Activated T-cell treated with anti-CD3 and anti-CD28 coated beads for 1 hour (primary cell): ENCODE data around the gene MEGF11.

Source experiments
- DNase-seq: peaks from one replicate; pipeline ENCODE4 v3.0.0-alpha.2; 2020; ENCODE audit warnings: low read depth

MEGF11 gene

DNA sequence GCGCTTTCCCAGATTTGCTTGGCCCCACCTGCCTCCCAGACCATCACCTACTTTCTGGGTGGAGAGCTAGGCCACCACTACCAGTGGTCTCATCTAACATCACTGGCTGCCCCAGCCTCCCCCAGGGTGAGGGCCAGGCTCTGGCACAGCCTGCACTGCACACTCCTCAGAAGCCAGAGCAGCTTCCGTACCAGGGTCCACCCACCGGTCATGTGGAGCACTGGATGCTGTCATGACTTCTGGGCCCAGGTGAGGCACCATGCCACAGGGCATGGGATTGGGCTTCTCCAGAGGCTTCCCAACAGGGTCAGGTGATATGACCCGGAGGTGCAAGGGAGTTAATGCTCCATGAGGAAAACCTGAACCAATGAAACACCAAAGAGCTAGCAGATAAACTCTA is 14.0 kb downstream of the MEGF11 start:
- DNase-seq: no peak

DNA sequence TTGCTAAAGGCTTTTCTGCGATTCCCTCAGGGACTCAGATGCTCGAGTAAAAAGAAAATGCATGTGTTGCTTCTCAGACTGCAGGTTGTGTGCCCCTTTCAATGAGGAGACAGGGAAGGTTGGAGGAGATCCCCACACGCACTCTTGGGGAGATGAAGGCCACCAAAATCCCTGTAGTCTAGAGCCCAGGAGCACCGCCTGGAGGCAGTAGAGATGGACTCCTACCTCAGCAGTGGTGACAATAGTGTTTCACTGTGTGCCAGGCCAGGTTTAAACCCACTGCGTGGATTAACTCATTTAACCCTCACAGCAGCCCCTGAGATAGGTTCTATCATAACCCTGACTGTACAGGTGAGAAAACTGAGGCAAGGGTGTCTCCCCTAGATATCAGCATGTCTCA is 15.2 kb downstream of the MEGF11 start:
- DNase-seq: no peak

GRCh38 chr15:66237513-66238235 is 15.9 kb downstream of the MEGF11 start:
- DNase-seq: no peak

- no peak for DNase-seq
Observed at GRCh38 chr15:66236806-66237375, 16.7 kb downstream of the MEGF11 start.

DNA sequence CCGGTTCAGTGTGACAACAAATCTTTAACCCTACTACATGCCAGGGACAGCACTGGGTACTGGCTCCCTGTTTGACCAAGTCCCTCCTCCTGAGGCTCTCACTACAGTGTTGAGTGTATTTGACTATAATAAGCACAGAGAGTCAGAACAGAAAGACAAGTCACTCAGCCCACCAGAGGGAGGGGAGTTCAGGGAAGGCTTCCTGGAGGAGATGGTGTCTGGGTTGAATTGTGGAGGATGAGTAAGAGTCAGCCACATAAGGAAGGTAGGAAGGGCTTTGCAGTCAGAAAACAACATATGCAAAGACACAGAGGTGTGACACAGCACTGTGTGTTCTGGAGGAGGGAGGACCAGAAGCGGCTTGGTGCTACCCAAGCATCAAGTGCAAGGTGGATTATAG is 17.7 kb downstream of the MEGF11 start:
- DNase-seq: no peak

GRCh38 chr15:66234798-66235197 is 18.8 kb downstream of the MEGF11 start:
- no peak for DNase-seq

DNA sequence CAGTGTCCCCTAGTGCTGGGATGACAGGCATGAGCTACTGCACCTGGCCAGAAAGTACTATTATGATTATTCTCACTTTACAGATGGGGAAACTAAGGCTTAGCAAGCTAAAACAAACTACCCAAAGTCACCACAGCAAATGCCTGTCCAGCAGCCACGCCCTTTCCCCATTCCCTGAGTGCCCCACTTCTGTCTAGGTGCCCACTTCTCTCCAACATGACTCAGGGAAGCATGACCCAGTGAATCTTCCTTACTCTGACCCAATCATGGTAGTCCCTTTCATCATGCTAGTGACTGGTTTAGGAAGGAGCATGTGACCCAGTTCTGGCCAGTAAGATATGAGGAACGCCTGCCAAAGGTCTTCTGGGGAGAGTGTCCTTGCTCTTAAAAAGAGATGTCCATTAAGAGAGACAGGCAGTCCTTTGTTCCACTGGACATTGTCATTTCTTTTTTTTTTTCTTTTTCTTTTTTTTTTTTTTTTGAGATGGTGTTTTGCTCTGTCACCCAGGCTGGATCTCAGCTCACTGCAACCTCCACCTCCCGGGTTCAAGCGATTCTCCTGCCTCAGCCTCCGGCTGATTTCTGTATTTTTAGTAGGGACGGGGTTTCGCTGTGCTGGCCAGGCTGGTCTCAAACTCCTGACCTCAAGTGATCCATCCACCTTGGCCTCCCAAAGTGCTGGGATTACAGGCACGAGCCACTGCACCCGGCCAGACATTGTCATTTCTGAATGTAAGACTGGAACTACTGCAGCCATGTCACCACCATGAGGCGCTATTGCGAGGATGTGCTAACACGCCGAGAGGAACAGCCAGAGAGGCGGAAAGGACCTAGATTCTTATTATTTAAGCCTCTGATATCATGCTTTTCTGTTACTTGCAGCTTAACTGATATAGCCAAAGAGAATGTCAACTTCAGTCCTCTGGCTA is 19.8 kb downstream of the MEGF11 start:
- no peak for DNase-seq

DNA sequence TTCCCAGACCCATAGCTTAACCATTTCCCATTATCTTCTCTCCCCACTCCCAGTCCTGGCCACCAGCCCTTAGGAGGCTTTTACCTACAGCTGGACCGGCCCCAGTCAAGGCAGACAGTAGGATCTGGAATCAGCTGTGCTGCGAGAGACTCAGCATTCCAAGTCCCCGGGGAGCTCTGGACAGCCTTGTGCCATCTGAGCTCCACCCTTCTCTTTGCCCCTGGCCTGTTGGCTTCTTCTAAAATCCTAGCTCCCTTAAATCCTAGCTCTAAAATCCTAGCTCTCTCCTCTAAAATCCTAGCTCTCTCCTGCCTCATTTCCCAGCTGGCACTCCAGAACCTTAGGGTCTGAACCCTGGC is 21.3 kb downstream of the MEGF11 start:
- no peak for DNase-seq

GRCh38 chr15:66231394-66232266 is 21.9 kb downstream of the MEGF11 start:
- no peak for DNase-seq

GRCh38 chr15:66229790-66230465 is 23.6 kb downstream of the MEGF11 start:
- no peak for DNase-seq

- DNase-seq: no peak
Observed at GRCh38 chr15:66228807-66229735, 24.5 kb downstream of the MEGF11 start.

- DNase-seq: no peak
Observed at GRCh38 chr15:66226736-66227135, 26.8 kb downstream of the MEGF11 start.

GRCh38 chr15:66225656-66226274 is 27.8 kb downstream of the MEGF11 start:
- no peak for DNase-seq

DNA sequence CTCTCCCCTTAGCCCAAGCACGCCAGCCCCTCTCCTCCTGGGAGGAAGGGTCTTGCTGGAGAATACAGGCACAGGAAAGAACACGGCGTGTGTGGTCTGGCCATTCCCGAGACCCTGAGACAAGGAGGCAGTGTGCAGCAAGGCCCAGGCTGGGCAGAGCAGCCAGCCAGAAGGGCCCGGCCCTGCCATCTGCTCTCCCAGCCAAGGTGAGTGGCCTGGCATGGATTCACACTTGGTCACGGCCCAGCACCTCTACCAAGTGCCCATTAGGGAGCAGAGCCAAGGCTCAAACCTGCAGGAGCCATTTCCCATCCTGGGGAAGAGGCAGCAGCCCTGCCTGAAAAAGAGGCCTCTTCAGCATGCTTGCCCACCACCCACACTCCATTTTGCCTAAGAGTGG is 28.6 kb downstream of the MEGF11 start:
- DNase-seq: no peak

DNA sequence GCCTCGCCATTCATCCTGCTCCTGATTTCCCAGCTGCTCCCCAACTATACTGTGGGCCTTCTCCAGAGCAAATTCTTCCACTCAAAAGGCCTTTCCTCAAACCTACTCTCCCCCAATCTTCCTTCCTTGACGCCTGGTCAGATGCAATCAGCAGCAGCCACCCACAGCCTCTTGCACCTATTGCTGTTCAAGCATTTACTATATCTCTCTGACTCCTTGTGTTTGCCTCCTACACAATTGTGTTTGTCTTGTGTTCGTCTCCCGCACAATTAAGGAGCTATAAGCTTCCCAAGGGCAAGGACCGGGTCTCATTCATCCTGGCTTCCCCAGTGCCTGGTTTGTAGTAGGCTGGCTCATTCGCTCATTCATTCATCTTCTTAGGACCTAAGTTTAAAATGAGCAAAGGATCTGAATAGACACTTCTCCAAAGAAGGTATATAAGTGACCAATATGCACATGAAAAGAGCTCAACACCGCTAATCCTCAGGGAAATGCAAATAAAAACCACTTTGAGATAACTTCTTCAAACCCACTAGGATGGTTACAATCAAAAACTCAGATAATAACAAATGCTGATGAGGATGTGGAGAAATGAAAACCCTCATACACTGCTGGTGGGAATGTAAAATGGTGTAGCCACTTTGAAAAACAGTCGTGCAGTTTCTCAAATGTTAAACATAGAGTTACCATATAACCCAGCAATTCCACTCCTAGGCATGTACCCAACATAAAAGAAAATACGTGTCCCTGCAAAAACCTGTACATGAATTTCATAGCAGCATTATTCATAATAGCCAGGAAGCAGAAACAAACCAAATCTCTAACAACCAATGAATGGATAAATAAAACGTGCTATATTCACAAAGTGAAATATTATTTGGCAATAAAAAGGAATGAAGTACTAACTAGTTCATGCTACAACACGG is 31.0 kb downstream of the MEGF11 start:
- no peak for DNase-seq

- no peak for DNase-seq
Observed at GRCh38 chr15:66221126-66221525, 32.4 kb downstream of the MEGF11 start.

GRCh38 chr15:66220601-66221000 is 32.9 kb downstream of the MEGF11 start:
- no peak for DNase-seq

- no peak for DNase-seq
Observed at GRCh38 chr15:66219339-66219738, 34.2 kb downstream of the MEGF11 start.

GRCh38 chr15:66216806-66217205 is 36.7 kb downstream of the MEGF11 start:
- no peak for DNase-seq
